ENCODE measurements around the gene ARMC8.

The ARMC8 gene

DNA sequence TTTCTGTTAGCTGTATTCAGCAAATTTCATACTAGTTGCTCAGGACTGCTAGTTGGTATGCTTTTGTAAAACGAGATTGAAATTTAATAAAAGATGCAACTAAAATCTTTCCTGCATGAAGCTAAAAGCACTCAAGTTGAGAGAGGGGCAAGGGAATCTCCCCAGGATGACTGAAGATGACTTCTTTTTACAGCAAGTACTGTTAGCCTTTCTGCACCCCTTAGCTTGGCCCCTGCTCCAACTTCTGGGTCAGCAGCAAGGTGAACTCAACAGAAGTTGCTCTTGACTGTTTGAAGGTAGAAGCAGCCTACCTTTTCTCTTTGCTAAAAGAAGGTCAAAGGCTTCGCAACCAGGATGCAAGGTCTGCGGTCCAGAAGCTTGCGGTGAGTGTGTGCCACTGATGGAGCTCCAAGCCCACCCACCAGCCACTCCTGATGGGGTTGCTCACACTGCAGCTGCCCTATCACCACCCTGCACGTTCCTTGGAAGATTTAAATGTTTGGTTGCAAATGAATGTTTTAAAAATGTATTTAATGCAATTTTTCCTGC, 110.0 kb downstream of the ARMC8 start:
- no peak for DNase-seq (ENCODE audit: low spot score in 2 of 2)
- peak overlapping the region; percentile 89 for H3K27ac Mint-ChIP-seq

GRCh38 chr3:138297876-138298275, 110.8 kb downstream of the ARMC8 start:
- peak overlapping the region; percentile 89 for H3K27ac Mint-ChIP-seq
- peaks cover 48% of the 10 kb centered on the region for H3K4me1 Mint-ChIP-seq
- no peak for ATAC-seq
- no peaks in the 10 kb centered on the region for H3K9me3 Mint-ChIP-seq
- DNase-seq (ENCODE audit: low spot score in 2 of 2): no peak
- no peak overlapping the region for H3K4me3 Mint-ChIP-seq
- H3K36me3 Mint-ChIP-seq: peaks cover 43% of the 10 kb centered on the region

More for the DNA sequence above, 110.0 kb downstream of the ARMC8 start:
- H3K4me1 Mint-ChIP-seq: peaks cover 48% of the 10 kb centered on the region
- peak; percentile 64 for ATAC-seq
- H3K9me3 Mint-ChIP-seq: no peaks in the 10 kb centered on the region
- H3K4me3 Mint-ChIP-seq: peak overlapping the region; percentile 43
- peaks cover 49% of the 10 kb centered on the region for H3K36me3 Mint-ChIP-seq

- Mint-ChIP-seq H3K9me3 (no peaks in the 10 kb centered on the region), H3K36me3 (peaks cover 28% of the 10 kb centered on the region), H3K4me3 (no peak overlapping the region), H3K4me1 (peaks cover 42% of the 10 kb centered on the region), H3K27ac (no peak overlapping the region)
- ATAC-seq (no peak), DNase-seq (ENCODE audit: low spot score in 2 of 2) (no peak)
These were observed 113.5 kb downstream of the ARMC8 start for GRCh38 chr3:138300647-138301046.

GRCh38 chr3:138303474-138303873, 116.4 kb downstream of the ARMC8 start:
- DNase-seq (ENCODE audit: low spot score in 2 of 2) (no peak), ATAC-seq (no peak)
- Mint-ChIP-seq H3K27ac (no peak overlapping the region), H3K36me3 (peaks cover 10% of the 10 kb centered on the region), H3K9me3 (peaks cover 6% of the 10 kb centered on the region), H3K4me1 (peaks cover 16% of the 10 kb centered on the region), H3K4me3 (no peak overlapping the region)

- Mint-ChIP-seq H3K4me1 (no peaks in the 10 kb centered on the region), H3K36me3 (no peaks in the 10 kb centered on the region), H3K27ac (no peak overlapping the region), H3K4me3 (no peak overlapping the region), H3K9me3 (peaks cover 17% of the 10 kb centered on the region)
- ATAC-seq (no peak), DNase-seq (ENCODE audit: low spot score in 2 of 2) (no peak)
These were observed 120.8 kb downstream of the ARMC8 start for GRCh38 chr3:138307899-138308298.

DNA sequence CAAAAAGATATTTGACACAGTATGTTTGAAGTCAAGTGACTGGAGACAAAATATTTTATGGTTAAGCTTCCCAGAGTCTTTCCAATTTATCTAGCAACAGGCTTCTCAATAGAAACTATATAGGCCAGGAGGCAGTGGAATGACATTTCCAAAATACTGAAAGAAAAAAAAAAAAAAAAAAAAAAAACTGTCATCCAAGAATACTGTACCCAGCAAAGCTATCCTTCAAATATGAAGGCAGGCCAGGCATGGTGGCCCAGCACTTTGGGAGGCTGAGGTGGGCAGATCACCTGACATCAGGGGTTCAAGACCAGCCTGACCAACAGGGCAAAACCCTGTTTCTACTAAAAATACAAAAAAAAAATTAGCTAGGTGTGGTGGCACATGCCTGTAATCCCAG, 121.7 kb downstream of the ARMC8 start:
- peaks cover 17% of the 10 kb centered on the region for H3K9me3 Mint-ChIP-seq
- H3K36me3 Mint-ChIP-seq: no peaks in the 10 kb centered on the region
- ATAC-seq (no peak), DNase-seq (ENCODE audit: low spot score in 2 of 2) (no peak)
- no peaks in the 10 kb centered on the region for H3K4me1 Mint-ChIP-seq
- no peak overlapping the region for H3K4me3 Mint-ChIP-seq
- H3K27ac Mint-ChIP-seq: no peak overlapping the region

GRCh38 chr3:138310494-138310893, 123.4 kb downstream of the ARMC8 start:
- no peak for ATAC-seq
- Mint-ChIP-seq H3K27ac (no peak overlapping the region), H3K36me3 (no peaks in the 10 kb centered on the region), H3K4me3 (no peak overlapping the region), H3K4me1 (no peaks in the 10 kb centered on the region), H3K9me3 (peaks cover 17% of the 10 kb centered on the region)
- DNase-seq (ENCODE audit: low spot score in 2 of 2): no peak

- no peaks in the 10 kb centered on the region for H3K36me3 Mint-ChIP-seq
- H3K9me3 Mint-ChIP-seq: peaks cover 10% of the 10 kb centered on the region
- DNase-seq (ENCODE audit: low spot score in 2 of 2) (no peak), ATAC-seq (no peak)
- no peak overlapping the region for H3K27ac Mint-ChIP-seq
- H3K4me1 Mint-ChIP-seq: no peaks in the 10 kb centered on the region
- no peak overlapping the region for H3K4me3 Mint-ChIP-seq
These were observed 127.7 kb downstream of the ARMC8 start for GRCh38 chr3:138314751-138315150.

GRCh38 chr3:138317687-138318086, 130.6 kb downstream of the ARMC8 start:
- DNase-seq (ENCODE audit: low spot score in 2 of 2) (no peak), ATAC-seq (peak; percentile 45)
- no peaks in the 10 kb centered on the region for H3K4me1 Mint-ChIP-seq
- H3K4me3 Mint-ChIP-seq: no peak overlapping the region
- H3K9me3 Mint-ChIP-seq: no peaks in the 10 kb centered on the region
- no peak overlapping the region for H3K27ac Mint-ChIP-seq
- H3K36me3 Mint-ChIP-seq: no peaks in the 10 kb centered on the region

GRCh38 chr3:138323971-138324370, 136.9 kb downstream of the ARMC8 start:
- H3K4me1 Mint-ChIP-seq: peaks cover 37% of the 10 kb centered on the region
- no peaks in the 10 kb centered on the region for H3K9me3 Mint-ChIP-seq
- H3K4me3 Mint-ChIP-seq: no peak overlapping the region
- no peaks in the 10 kb centered on the region for H3K36me3 Mint-ChIP-seq
- ATAC-seq (no peak), DNase-seq (ENCODE audit: low spot score in 2 of 2) (no peak)
- H3K27ac Mint-ChIP-seq: peak overlapping the region; percentile 8

GRCh38 chr3:138325990-138326389, 138.9 kb downstream of the ARMC8 start:
- DNase-seq (ENCODE audit: low spot score in 2 of 2) (no peak), ATAC-seq (no peak)
- H3K27ac Mint-ChIP-seq: no peak overlapping the region
- no peaks in the 10 kb centered on the region for H3K36me3 Mint-ChIP-seq
- no peak overlapping the region for H3K4me3 Mint-ChIP-seq
- H3K4me1 Mint-ChIP-seq: peaks cover 50% of the 10 kb centered on the region
- no peaks in the 10 kb centered on the region for H3K9me3 Mint-ChIP-seq

GRCh38 chr3:138326866-138327595, 139.9 kb downstream of the ARMC8 start:
- no peaks in the 10 kb centered on the region for H3K36me3 Mint-ChIP-seq

DNA sequence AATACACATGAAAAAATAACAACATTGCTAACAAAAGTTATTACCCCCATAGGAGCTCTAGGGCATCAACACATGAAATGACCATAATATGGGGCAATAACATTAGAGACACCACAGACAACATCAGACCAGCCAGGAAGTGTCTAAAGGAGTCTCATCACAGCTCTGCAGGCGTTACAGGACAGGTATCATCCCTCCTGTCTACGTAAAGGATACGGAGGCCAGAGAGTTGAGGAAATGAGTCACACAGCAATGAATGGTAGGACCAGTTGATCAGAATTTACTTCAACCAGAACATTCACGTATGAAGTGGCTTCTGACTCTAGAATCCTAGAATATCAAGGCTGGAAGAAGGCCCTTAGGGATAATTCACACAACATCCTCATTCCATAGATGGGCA, 140.7 kb downstream of the ARMC8 start:
- H3K4me3 Mint-ChIP-seq: peak overlapping the region; percentile 81
- DNase-seq (ENCODE audit: low spot score in 2 of 2) (no peak), ATAC-seq (peak; percentile 48)
- peaks cover 50% of the 10 kb centered on the region for H3K4me1 Mint-ChIP-seq
- no peaks in the 10 kb centered on the region for H3K9me3 Mint-ChIP-seq
- H3K36me3 Mint-ChIP-seq: no peaks in the 10 kb centered on the region
- no peak overlapping the region for H3K27ac Mint-ChIP-seq

More at GRCh38 chr3:138326866-138327595, 139.9 kb downstream of the ARMC8 start:
- H3K4me1 Mint-ChIP-seq: peaks cover 50% of the 10 kb centered on the region
- DNase-seq (ENCODE audit: low spot score in 2 of 2) (no peak), ATAC-seq (no peak)
- no peak overlapping the region for H3K4me3 Mint-ChIP-seq
- H3K9me3 Mint-ChIP-seq: no peaks in the 10 kb centered on the region
- H3K27ac Mint-ChIP-seq: no peak overlapping the region

- Mint-ChIP-seq H3K9me3 (no peaks in the 10 kb centered on the region), H3K4me1 (peaks cover 47% of the 10 kb centered on the region), H3K4me3 (peak overlapping the region; percentile 81), H3K36me3 (no peaks in the 10 kb centered on the region), H3K27ac (no peak overlapping the region)
- ATAC-seq: no peak
- no peak for DNase-seq (ENCODE audit: low spot score in 2 of 2)
These were observed 141.2 kb downstream of the ARMC8 start for GRCh38 chr3:138328341-138328740.

GRCh38 chr3:138329127-138329983, 142.3 kb downstream of the ARMC8 start, which contains the start of gene NME9:
TSS of gene NME9 (minus strand) at chr3:138329851. CDS start at chr3:138329335, 516 bp downstream.
- ATAC-seq: peak; percentile 92
- peak; percentile 81 to 93 for DNase-seq (ENCODE audit: low spot score in 2 of 2)
- H3K9me3 Mint-ChIP-seq: no peaks in the 10 kb centered on the region
- peak within 1 kb of the TSS; percentile 81 for H3K4me3 Mint-ChIP-seq
- peaks cover 37% of the 10 kb centered on the region for H3K4me1 Mint-ChIP-seq
- H3K36me3 Mint-ChIP-seq: no peaks in the 10 kb centered on the region
- peak within 1 kb of the TSS; percentile 80 for H3K27ac Mint-ChIP-seq
